HCT116 (cell line): ENCODE measurements around the gene CRISP2. TPM values are rescaled to one million over a fixed set of nuclear protein-coding genes. Genes with fewer than 3 reads are reported as not detected.

Source experiments
- ATAC-seq: fragments of 200-7000 bp; cut with Tn5 transposase; 2 replicates; pipeline ENCODE4 v1.9.1; 2020; ENCODE audit warnings: mild to moderate bottlenecking, moderate library complexity
- BruUV-seq: library from RNA; stranded (reverse); fragments of 400-500 nt; replicated peaks from 2 replicates; lab custom pipeline; 2021; lab: Mats Ljungman, UMichigan
- CTCF ChIA-PET: fragments of 300-600 bp; sonication (Branson Sonifier 250); formaldehyde crosslinking; loops from one replicate; lab custom pipeline; 2021; ENCODE audit warnings: antibody characterized with exemption; lab: Charles Lee
- POLR2A ChIA-PET: fragments of 300-600, 350-600 bp; sonication (Branson Sonifier 250); formaldehyde crosslinking; loops from one replicate; lab custom pipeline; 2021; ENCODE audit warnings: antibody characterized with exemption; lab: Charles Lee
- RAD21 ChIA-PET, 2 experiments: fragments of 300-600 bp; sonication (Branson Sonifier 250); formaldehyde crosslinking; loops; one replicate each; lab custom pipeline; 2023; ENCODE audit warnings: low total read pairs in 2 of 2; ENCODE audit not compliant: uncharacterized antibody in 2 of 2, unreplicated experiment in 2 of 2, low non-redundant PET in 1 of 2; lab: Charles Lee
- DNase-seq: peaks from one replicate; pipeline ENCODE4 v3.0.0-alpha.2; 2010; ENCODE audit warnings: low read depth, low spot score
- H2AFZ ChIP-seq: fragments of 200-600 bp; shearing (Covaris generic), sonication (generic); 2 replicates; pipeline ENCODE4 v1.6.1; 2017; ENCODE audit warnings: low read depth, mixed run types, mixed read lengths, antibody characterized with exemption, low read length; ENCODE audit not compliant: poor library complexity, severe bottlenecking
- H3K27ac ChIP-seq: 2 replicates; pipeline ENCODE4 v1.5.1; 2012; ENCODE audit warnings: low read depth, low read length
- H3K27me3 ChIP-seq: fragments of 200-600 bp; sonication (generic); 2 replicates; pipeline ENCODE4 v1.6.1; 2016; ENCODE audit warnings: mixed run types, low read length, mixed read lengths; ENCODE audit not compliant: insufficient read depth
- H3K36me3 ChIP-seq, 2 experiments: fragments of 200-500 bp in 1 of 2; fragments of 200-600 bp in 1 of 2; sonication (Bioruptor generic) in 1 of 2; sonication (generic) in 1 of 2; 2 replicates each; pipeline versions ENCODE4 v1.5.1 to v1.6.1; 2014 to 2016; ENCODE audit warnings: low read length in 2 of 2, inconsistent platforms in 1 of 2, mixed read lengths in 1 of 2, mixed run types in 1 of 2; ENCODE audit not compliant: insufficient read depth in 2 of 2, control insufficient read depth in 1 of 2
- H3K4me1 ChIP-seq, 2 experiments: fragments of 200-600 bp in 1 of 2; sonication (generic) in 1 of 2; 2 replicates each; pipeline versions ENCODE4 v1.5.1 to v1.6.1; 2012 to 2017; ENCODE audit warnings: low read length in 2 of 2, inconsistent platforms in 1 of 2, mild to moderate bottlenecking in 1 of 2, mixed read lengths in 1 of 2, mixed run types in 1 of 2, moderate library complexity in 1 of 2; ENCODE audit not compliant: insufficient read depth in 2 of 2, control insufficient read depth in 1 of 2
- H3K4me2 ChIP-seq: fragments of 200-600 bp; sonication (generic); 2 replicates; pipeline ENCODE4 v1.6.1; 2017; ENCODE audit warnings: mixed run types, low read length, mixed read lengths
- H3K4me3 ChIP-seq, 2 experiments: fragments of 200-600 bp in 1 of 2; sonication (generic) in 1 of 2; replicated peaks in 1 of 2; 2 replicates each; pipeline ENCODE4 v1.5.1; 2011 to 2016; ENCODE audit warnings: low read length in 2 of 2, control low read depth in 1 of 2, low read depth in 1 of 2, mild to moderate bottlenecking in 1 of 2, mixed read lengths in 1 of 2, mixed run types in 1 of 2
- H3K79me2 ChIP-seq: fragments of 200-600 bp; sonication (generic); 2 replicates; pipeline ENCODE4 v1.6.1; 2017; ENCODE audit warnings: mild to moderate bottlenecking, mixed run types, low read length, moderate library complexity, mixed read lengths; ENCODE audit not compliant: insufficient read depth
- H3K9ac ChIP-seq: fragments of 200-600 bp; sonication (generic); 2 replicates; pipeline ENCODE4 v1.6.1; 2016; ENCODE audit warnings: low read length, mixed read lengths
- H3K9me2 ChIP-seq: fragments of 200-600 bp; sonication (generic), shearing (Covaris generic); 2 replicates; pipeline ENCODE4 v1.6.1; 2017; ENCODE audit warnings: mixed run types, mild to moderate bottlenecking, moderate library complexity; ENCODE audit not compliant: insufficient read depth
- H3K9me3 ChIP-seq, 2 experiments: fragments of 200-500 bp in 1 of 2; fragments of 200-600 bp in 1 of 2; sonication (Bioruptor generic) in 1 of 2; sonication (generic) in 1 of 2; 2 replicates each; pipeline ENCODE4 v1.6.1; 2014 to 2017; ENCODE audit warnings: low read length in 2 of 2, mixed read lengths in 2 of 2, inconsistent platforms in 1 of 2, low read depth in 1 of 2, mild to moderate bottlenecking in 1 of 2, mixed run types in 1 of 2, moderate library complexity in 1 of 2; ENCODE audit not compliant: control insufficient read depth in 1 of 2, insufficient read depth in 1 of 2
- H4K20me1 ChIP-seq: fragments of 200-600 bp; sonication (generic), shearing (Covaris generic); 2 replicates; pipeline ENCODE4 v1.6.1; 2017; ENCODE audit warnings: mixed run types, mild to moderate bottlenecking, moderate library complexity; ENCODE audit not compliant: insufficient read depth
- EGR1 ChIP-seq: IDR thresholded peaks from 2 replicates; pipeline ENCODE4 v1.6.1; 2012; ENCODE audit warnings: low read depth
- ELF1 ChIP-seq: IDR thresholded peaks from 2 replicates; pipeline ENCODE4 v1.6.1; 2012; ENCODE audit warnings: low read depth, borderline replicate concordance
- RAD21 ChIP-seq: IDR thresholded peaks from 2 replicates; pipeline ENCODE4 v1.6.1; 2012; ENCODE audit warnings: low read depth, mild to moderate bottlenecking
- SIN3A ChIP-seq: IDR thresholded peaks from 2 replicates; pipeline ENCODE4 v1.6.1; 2012; ENCODE audit warnings: low read depth
- SP1 ChIP-seq: IDR thresholded peaks from 2 replicates; pipeline ENCODE4 v1.6.1; 2012; ENCODE audit warnings: low read depth
- ZNF274 ChIP-seq: fragments of 200-500 bp; sonication (Bioruptor generic); IDR thresholded peaks from 2 replicates; pipeline ENCODE4 v1.6.1; 2014; ENCODE audit warnings: mild to moderate bottlenecking, low read depth, low read length, inconsistent platforms
- intact Hi-C: fragments of 100-400 bp; cut with micrococcal nuclease; formaldehyde crosslinking; loops from 2 replicates; pipeline ENCODE4 v1.10.0; 2022
- total RNA-seq: library from RNA; stranded (reverse); gene quantifications from one replicate; pipeline ENCODE4 v1.2.1, GENCODE V29; 2021; ENCODE audit not compliant: unreplicated experiment
- TF ChIP-seq, protein P1 (sequence below): IDR thresholded peaks from 2 replicates; pipeline ENCODE4 v1.6.1; 2011; ENCODE audit warnings: mild to moderate bottlenecking, low read length, moderate library complexity; ENCODE audit not compliant: insufficient replicate concordance; ENCODE audit errors: extremely low read depth
- TF ChIP-seq, protein P2 (sequence below): IDR thresholded peaks from 2 replicates; pipeline ENCODE4 v1.6.1; 2012

The CRISP2 gene
- total RNA-seq, 1 experiment from 2014 or later = not detected

DNA sequence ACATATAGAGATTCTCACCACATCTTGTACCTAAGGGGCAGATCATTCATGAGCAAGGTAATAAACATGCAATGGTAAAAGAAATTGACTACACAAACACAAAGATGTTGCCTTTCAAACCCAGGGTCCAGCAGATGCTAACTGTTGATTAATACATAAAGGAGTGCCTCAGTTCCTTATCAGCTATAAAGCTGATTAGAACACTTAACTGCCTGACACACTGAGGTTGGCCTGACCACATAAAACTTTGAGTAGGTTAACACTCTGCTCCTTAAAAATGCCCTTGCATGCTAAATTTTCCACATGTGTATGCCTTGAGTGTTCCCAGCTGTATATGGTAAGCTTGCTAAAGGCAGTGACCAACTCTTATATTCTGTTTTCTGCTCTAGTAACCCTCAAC, 14.9 kb downstream of the CRISP2 start:
- no peaks in the 10 kb centered on the region for H3K4me1 ChIP-seq
- RAD21 ChIA-PET = no interaction called here
- H3K9me3 ChIP-seq = 0 out of 4 replicates have a peak, but pooled peaks cover 0 to 4% of the 10 kb centered on the region in 2 experiments
- H3K9ac ChIP-seq = no peak overlapping the region
- no peaks in the 10 kb centered on the region for H3K9me2 ChIP-seq
- no peaks in the 10 kb centered on the region for H3K79me2 ChIP-seq
- H3K4me3 ChIP-seq = no peak overlapping the region
- DNase-seq (no peak), ATAC-seq (no peak)
- intact Hi-C loops = no loop called here
- H3K27ac ChIP-seq = no peak overlapping the region
- H3K36me3 ChIP-seq = no peaks in the 10 kb centered on the region
- no peak for TF ChIP-seq ELF1
- TF ChIP-seq, protein P1, sequence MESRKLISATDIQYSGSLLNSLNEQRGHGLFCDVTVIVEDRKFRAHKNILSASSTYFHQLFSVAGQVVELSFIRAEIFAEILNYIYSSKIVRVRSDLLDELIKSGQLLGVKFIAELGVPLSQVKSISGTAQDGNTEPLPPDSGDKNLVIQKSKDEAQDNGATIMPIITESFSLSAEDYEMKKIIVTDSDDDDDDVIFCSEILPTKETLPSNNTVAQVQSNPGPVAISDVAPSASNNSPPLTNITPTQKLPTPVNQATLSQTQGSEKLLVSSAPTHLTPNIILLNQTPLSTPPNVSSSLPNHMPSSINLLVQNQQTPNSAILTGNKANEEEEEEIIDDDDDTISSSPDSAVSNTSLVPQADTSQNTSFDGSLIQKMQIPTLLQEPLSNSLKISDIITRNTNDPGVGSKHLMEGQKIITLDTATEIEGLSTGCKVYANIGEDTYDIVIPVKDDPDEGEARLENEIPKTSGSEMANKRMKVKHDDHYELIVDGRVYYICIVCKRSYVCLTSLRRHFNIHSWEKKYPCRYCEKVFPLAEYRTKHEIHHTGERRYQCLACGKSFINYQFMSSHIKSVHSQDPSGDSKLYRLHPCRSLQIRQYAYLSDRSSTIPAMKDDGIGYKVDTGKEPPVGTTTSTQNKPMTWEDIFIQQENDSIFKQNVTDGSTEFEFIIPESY = no peak
- POLR2A ChIA-PET = no interaction called here
- no TSS peak for BruUV-seq
- H2AFZ ChIP-seq = no peak overlapping the region
- H3K4me2 ChIP-seq = no peak overlapping the region
- CTCF ChIA-PET = no interaction called here
- no peaks in the 10 kb centered on the region for H3K27me3 ChIP-seq
- H4K20me1 ChIP-seq = no peaks in the 10 kb centered on the region; the same call in 1 of the 2 replicates

DNA sequence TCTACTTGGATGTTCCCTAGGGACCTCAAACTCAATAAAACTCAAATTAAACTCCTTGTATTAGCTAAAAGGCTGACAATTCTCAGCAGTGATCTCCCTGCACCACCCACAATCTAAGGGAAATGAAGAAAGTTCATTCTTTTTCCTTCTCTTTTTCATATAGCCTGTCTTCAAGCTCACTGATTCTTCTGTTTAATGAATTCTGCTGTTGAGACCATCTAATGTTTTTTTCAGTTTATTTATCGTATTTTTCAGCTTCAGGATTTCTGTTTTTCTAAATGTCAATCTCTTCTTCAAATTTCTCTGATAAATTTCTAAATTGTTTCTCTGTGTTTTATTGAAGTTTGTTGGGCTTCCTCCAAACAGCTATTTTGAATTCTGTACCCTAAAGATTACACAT, 19.8 kb downstream of the CRISP2 start:
- H3K9me3 ChIP-seq = 0 out of 4 replicates have a peak, but pooled peaks cover 0 to 4% of the 10 kb centered on the region in 2 experiments
- H3K27ac ChIP-seq = no peak overlapping the region
- no peaks in the 10 kb centered on the region for H3K9me2 ChIP-seq
- no peaks in the 10 kb centered on the region; the same call in 1 of the 2 replicates for H4K20me1 ChIP-seq
- H3K9ac ChIP-seq = no peak overlapping the region
- ChIA-PET POLR2A (no interaction called here), CTCF (no interaction called here), RAD21 (no interaction called here)
- H3K4me2 ChIP-seq = no peak overlapping the region
- no peaks in the 10 kb centered on the region for H3K79me2 ChIP-seq
- H3K4me1 ChIP-seq = no peaks in the 10 kb centered on the region
- H3K4me3 ChIP-seq = no peak overlapping the region
- no TSS peak for BruUV-seq
- intact Hi-C loops = no loop called here
- no peak overlapping the region for H2AFZ ChIP-seq
- TF ChIP-seq SP1 (no peak), SIN3A (no peak), EGR1 (no peak), RAD21 (no peak), ZNF274 (no peak)
- TF ChIP-seq, protein P2, sequence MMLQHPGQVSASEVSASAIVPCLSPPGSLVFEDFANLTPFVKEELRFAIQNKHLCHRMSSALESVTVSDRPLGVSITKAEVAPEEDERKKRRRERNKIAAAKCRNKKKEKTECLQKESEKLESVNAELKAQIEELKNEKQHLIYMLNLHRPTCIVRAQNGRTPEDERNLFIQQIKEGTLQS = no peak
- no peaks in the 10 kb centered on the region for H3K27me3 ChIP-seq
- ATAC-seq (no peak), DNase-seq (peak; percentile 1)
- no peaks in the 10 kb centered on the region for H3K36me3 ChIP-seq
